SH-SY5Y (cell line): ENCODE results near the gene MED7.

Experiments
- GATA2 ChIP-seq: IDR thresholded peaks from 2 replicates; pipeline ENCODE4 v1.6.1; 2011; ENCODE audit warnings: mild to moderate bottlenecking, low read depth, low read length
- GATA3 ChIP-seq: IDR thresholded peaks from 2 replicates; pipeline ENCODE4 v1.6.1; 2011; ENCODE audit warnings: low read depth, mild to moderate bottlenecking, low read length, moderate library complexity

Gene MED7

DNA sequence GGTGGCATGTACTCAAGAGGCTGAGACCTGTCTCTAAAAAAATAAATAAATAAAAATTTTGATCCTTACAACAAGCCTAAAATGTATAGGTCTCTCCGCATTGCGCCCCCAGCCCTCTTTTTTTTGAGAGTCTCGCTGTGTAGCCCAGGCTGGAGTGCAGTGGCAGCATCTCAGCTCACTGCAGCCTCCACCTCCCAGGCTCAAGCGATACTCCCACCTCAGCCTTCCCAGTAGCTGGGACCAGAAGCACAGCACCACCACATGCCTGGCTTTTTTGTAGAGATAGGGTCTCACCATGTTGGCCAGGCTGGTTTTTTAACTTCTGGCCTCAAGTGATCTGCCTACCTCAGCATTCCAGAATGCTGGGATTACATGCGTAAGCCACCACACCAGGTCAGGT is 25.6 kb upstream of the MED7 start:
- TF ChIP-seq GATA3: no peak
- TF ChIP-seq GATA2: no peak

DNA sequence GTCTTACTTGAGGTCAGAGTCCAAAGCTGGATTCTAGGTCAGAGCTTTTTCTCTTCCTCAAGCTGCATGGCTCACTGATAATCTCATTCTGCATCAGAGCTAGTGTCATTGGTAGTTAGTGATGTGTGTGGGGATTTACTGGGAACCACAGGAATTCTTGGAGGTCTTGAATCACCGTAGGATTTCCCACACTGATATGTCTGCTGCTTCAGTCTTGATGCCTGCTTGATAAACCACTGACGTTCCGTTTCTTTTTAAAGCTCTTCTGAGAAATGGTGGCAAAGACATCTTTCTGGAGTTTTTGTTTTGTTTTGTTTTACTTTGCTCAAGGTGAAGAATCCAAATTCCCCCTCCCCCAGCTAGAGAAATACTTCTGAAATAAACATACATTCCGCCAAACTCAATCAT is 24.6 kb upstream of the MED7 start:
- no peak for TF ChIP-seq GATA3
- no peak for TF ChIP-seq GATA2

DNA sequence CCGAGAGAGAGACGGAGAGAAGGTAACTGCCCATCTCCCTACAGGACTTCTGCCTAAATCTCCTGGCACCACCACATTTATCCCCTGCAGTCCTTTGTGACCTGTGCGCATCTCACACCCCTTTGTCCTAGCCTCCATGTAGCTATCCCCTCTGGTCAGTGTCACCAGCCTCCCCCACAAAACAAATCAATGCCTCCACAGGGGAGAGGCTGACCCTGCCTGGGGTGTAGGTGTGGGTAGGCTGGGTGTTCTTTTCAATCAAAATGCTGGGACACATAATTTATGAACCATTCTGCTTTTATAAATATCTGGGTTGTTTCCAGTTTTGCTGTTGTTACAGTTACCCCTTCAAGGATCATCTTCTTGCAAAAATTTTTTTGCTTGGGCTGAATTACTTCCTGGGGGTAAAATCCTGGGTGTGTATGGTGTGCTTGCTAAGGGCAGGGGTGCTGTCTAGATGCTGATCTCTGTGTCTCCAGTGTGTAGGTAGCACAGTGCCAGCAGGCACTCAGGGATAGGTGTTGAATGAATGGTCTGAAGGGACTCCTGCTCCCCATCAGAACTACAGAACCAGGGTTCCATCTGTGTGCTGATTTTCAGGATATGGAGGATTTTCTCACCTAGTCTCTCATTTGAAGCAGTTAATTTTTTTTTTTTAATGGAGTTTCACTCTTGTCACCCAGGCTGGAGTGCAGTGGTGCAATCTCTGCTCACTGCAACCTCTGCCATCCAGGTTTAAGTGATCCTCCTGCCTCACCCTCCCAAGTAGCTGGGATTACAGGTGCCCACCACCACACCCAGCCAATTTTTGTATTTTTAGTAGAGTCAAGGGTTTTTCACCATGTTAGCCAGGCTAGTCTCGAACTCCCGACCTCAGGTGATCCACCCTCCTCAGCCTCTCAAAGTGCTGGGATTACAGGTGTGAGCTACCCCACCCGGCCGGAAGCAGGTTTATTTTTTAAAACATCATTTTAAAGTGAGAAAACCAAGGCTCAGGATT is 23.8 kb upstream of the MED7 start, which contains the start of gene GARIN3:
Gene GARIN3 (minus strand): TSS at position 51 of the 1,000 bp plus-strand sequence. CDS start 96 bp downstream, outside the sequence.
- TF ChIP-seq GATA3 (no peak), GATA2 (no peak)

DNA sequence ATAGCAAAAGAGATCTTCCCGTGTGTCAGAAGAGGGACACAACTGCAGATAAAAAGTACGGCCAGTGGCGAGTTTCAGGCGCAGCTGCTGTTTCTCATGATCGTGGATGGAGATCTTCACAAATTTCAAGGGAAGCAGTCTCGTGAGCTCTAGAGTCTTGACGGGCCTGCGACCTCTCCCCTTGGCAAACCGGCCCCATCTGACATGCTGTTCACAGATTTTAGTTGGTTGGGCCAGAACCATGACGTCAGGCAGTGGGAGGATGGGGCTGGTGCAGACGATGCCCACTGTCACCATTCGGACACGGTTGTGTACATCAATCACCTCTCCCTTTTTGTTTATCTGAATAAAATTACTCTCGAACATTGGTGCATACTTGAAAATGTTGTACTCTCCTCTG is 23.0 kb upstream of the MED7 start:
- no peak for TF ChIP-seq GATA2
- no peak for TF ChIP-seq GATA3

DNA sequence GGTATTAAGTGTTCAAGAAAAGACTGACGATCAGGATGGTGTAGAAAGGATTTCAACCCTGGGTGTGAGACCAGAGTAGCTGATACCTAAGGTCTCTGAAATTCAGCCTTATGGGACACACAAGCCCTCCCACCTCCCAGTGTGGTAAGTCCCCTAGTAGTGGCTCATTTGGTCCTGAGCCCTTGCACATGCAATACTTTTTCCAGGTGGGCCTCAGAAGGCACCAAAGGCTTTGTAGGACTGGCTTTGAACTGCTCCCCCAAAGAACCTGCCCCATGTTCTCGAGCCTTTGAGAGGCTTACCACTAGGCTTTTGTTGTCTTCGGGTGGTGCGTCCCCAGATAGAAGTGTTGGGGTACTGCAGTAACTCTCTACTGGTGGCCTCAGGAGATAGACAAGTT is 22.6 kb upstream of the MED7 start:
- no peak for TF ChIP-seq GATA2
- no peak for TF ChIP-seq GATA3

DNA sequence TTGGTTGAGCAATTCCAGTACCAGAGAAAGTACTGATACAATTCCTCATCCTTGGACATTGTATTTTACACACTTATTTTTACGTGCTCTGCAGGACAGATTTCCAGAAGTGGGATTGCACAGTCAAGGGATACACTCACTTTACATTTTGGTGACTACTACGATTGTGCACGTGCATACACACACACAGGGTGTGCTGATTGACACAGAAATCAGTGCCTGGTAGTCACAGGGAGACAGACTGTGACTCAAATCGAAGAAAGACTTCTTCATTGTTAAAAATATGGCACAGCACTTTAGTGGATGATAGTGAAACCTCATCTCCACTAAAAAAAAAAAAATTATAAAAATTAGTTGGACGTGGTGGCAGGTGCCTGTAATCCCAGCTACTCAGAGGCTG is 21.9 kb upstream of the MED7 start:
- TF ChIP-seq GATA3: no peak
- TF ChIP-seq GATA2: no peak

DNA sequence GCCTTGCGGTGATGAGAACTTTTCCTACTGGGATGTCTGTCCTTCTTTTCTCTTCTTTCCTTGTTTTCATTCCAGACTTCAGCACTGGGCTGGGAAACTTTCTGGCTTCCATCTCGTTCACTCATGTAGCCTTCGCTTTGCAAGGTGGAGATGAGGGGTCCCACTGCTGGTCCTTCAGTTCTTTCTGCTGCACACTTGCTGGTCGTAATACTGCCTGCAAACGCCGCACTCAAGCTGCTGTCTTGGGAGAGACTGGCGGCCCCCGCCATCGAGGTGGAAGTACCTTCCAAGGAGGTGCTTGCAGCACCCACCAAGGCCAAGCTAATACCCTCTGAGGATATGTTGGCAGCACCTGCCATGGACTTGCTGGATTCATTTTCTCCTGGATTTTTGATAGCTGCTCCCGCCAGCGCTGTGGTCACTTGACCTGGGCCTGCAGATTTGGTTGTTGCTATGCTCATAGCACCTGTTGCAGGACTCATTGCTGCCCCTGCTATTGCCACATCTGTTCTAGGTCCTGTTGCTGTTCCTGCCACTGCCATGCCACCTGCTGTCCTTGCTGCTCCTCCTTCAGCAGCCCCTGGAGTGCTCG is 20.4 kb upstream of the MED7 start:
- TF ChIP-seq GATA3 (no peak), GATA2 (no peak)

DNA sequence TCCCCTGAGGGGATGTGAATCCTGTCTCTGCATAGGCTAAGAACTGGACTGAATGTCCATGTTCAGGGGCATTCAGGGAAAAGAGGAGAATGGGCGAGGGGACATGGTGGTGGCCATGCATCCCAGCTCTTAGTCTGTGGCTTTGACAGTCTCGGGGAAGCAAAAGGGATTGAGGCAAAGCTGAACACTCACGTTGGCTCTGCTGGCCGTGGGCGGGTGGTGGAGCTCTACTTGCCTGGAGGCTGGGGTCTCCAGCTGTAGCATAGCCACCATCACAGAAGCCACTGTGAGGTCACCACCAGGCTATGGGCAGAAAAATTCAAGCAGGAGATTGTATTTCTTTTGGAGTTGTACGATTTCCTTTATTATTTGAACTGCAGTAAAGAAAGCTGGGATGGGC is 19.3 kb upstream of the MED7 start:
- no peak for TF ChIP-seq GATA3
- TF ChIP-seq GATA2: no peak

DNA sequence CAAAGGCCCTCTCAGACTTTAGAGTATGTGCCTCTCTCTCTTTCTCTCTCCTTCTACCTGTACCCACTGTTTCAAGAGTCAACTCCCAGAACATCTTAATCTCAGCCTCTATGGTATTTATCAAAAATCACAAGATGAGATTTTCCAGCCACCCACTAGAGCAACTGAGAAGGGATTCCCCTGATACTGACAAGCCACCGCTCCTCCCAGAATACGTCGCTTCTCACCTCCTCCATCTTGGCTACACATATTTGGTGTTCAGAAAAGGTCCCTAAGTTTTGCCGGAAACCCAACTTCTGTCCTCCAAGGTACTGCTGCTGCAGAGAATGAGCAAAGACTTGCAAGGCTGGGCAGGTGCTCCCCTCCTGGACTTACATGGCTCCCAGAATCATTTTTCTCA is 17.3 kb upstream of the MED7 start:
- TF ChIP-seq GATA2 (no peak), GATA3 (no peak)

DNA sequence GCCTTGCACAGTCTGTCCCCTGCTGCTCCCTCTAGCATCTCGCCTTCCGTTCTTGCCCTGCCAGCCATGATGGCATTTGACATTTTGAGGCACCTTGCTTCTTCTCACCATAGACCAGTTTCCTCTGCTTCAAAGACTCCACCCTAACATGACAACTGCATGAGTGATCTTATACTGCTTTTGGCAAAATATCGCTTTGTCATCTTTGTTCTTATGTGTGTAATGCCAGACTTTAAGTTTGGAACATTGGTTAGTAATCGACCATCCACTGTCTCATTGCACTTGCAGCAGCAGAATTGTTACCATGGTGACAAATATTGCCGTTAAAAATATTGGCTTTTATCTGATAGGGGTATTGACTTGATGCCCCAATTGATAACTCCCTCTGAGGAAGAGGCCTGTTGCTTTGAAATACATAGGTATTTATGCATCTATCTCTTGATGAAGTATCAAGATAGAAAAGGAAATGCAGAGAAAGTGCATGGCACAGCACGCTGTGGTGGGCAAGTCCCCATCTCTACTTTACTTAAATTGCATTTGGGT is 16.6 kb upstream of the MED7 start:
- TF ChIP-seq GATA3: no peak

DNA sequence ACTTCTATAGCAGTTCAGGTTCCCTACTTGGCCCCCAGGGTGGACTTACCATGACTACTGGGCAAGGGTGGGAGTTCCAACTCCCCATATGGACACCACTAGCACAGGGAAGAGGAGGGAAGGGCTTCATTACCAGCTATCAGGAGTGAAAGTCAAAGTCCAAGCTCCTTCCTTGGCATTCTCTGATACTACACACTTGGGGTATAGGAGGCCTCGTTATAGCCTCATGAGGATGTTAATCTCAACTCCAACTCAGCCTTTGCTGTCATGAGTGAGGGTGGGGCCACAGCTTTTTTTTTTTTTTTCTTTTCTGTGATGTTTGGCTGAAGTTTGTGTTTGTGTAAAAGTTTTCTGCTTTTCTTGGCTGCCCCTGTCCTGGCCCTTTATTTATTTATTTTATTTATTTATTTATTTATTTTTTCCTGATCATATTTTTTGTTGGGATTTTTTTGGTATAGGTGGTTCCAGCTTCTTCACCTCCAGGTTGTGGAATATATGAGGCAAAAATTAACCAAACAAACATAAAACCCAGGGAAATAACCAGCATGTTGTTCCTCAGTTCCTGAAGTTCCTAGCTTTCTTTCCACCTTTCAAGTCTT is 14.7 kb upstream of the MED7 start:
- TF ChIP-seq GATA3 (no peak), GATA2 (no peak)

DNA sequence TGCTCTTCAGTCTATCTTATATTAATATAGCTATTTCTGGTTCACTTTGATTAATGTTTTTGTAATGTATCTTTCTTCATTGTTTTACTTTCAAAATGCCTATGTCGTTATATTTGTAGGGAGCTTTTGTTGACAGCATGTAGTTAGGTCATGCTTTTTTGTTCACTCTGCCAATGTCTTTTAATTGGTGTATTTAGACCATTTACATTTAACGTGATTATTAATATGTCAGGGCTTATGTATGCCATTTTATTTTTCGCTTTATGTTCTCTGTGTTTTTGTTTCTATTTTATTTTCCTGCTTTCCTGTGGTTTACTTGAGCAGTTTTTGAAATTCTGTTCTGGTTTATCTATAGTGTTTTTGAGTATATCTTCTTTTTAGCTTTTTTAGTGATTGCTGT is 12.6 kb upstream of the MED7 start:
- no peak for TF ChIP-seq GATA3
- no peak for TF ChIP-seq GATA2

DNA sequence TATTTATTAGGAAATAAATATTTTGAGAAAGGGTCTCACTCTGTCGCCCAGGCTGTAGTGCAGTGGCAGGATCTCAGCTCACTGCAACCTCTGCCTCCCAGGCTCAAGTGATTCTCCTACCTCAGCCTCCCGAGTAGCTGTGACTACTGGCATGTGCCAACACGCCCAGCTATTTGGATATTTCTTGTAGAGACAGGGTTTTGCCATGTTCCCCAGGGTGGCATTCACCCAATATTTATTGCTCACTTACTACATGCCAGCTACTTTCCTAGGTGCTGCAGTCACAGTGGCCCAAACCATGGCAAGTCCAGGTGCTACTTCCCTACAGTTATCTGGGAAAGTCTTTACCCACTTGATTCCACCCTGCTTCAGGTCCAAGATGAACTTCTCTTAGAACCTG is 8.3 kb upstream of the MED7 start:
- no peak for TF ChIP-seq GATA2
- TF ChIP-seq GATA3: no peak

DNA sequence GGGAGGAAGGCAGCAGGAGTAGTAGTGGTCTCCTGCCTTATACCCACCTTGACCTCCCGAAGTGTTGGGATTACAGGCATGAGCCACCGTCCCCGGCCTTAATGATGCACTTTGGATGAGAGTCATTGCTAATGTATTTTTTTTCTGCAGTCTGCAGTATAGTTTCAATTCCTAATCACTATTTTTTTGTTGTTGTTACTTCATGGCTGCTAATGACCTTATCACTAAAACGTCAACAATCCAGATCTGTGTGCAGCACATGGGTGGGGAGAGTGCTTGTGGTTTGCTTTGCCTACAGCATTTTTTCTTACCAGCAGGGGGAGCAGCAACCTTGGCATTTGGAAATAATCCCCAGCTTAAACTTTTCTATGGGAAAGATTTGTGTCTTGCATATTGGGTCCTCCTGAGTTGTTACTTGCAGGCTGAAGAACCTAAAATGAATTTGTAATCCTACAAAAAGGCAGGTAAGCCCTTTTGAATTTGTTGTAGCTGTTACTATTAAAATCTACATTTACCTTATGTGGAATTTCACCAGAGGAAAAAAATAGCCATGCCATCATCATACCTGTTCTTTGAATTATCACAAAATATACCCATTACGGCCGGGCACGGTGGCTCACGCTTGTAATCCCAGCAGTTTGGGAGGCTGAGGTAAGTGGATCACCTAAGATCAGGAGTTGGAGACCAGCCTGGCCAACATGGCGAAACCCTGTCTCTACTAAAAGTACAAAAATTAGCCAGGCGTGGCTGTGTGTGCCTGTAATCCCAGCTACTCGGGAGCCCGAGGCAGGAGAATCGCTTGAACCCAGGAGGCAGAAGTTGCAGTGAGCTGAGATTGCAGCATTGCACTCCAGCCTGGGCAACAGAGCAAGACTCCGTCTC is 6.3 kb upstream of the MED7 start:
- TF ChIP-seq GATA3 (no peak), GATA2 (no peak)
